A549 (cell line): ENCODE results near the gene DRC7. TPM values are rescaled to one million over a fixed set of nuclear protein-coding genes. Genes with fewer than 3 reads are reported as not detected.

Experiments used
- ATAC-seq, 2 experiments: fragments of 200-7000 bp in 1 of 2; fragments of >200 bp in 1 of 2; cut with Nextera tagmentation in 1 of 2; cut with Tn5 transposase in 1 of 2; 3 replicates each; pipeline versions ENCODE4 v1.8.0 to v1.9.1; 2018 to 2020; ENCODE audit warnings: mild to moderate bottlenecking in 1 of 2, moderate library complexity in 1 of 2
- CTCF ChIA-PET: fragments of 300-600 bp; sonication (Branson Sonifier 250); formaldehyde crosslinking; extraction: SDS; loops from one replicate; lab custom pipeline; 2021; ENCODE audit warnings: antibody characterized with exemption, inconsistent platforms; lab: Yijun Ruan, JAX
- POLR2A ChIA-PET: fragments of 350-600 bp; formaldehyde crosslinking; extraction: SDS; loops from one replicate; lab custom pipeline; 2021; ENCODE audit warnings: antibody characterized with exemption, inconsistent platforms; lab: Yijun Ruan, JAX
- DNase-seq, 2 experiments: peaks; one replicate each; pipeline versions ENCODE4 v3.0.0 to v3.0.0-alpha.2; 2011 to 2016; ENCODE audit warnings: low read depth in 1 of 2, low spot score in 1 of 2
- FAIRE-seq: peaks from 2 replicates; lab custom pipeline; 2011; peaks lifted over from hg19 to GRCh38; lab: Jason Lieb, UNC
- H3K27ac ChIP-seq, 2 experiments: fragments of >200 bp; sonication (Bioruptor Twin); formaldehyde crosslinking; 3 replicates each; pipeline ENCODE4 v1.5.1; 2016 to 2017
- H3K4me1 ChIP-seq: fragments of >200 bp; sonication (Bioruptor Twin); formaldehyde crosslinking; 3 replicates; pipeline ENCODE4 v1.6.1; 2016
- H3K4me2 ChIP-seq: fragments of >200 bp; sonication (Bioruptor Twin); formaldehyde crosslinking; 3 replicates; pipeline ENCODE4 v1.6.1; 2016
- H3K4me3 ChIP-seq: fragments of >200 bp; sonication (Bioruptor Twin); formaldehyde crosslinking; 3 replicates; pipeline ENCODE4 v1.5.1; 2016
- H3K9me3 ChIP-seq: fragments of >200 bp; sonication (Bioruptor Twin); formaldehyde crosslinking; 3 replicates; pipeline ENCODE4 v1.6.1; 2016
- BHLHE40 ChIP-seq: IDR thresholded peaks from 2 replicates; pipeline ENCODE4 v1.6.1; 2012; ENCODE audit warnings: low read depth, low read length, inconsistent platforms
- CBX8 ChIP-seq: fragments of 200-600 bp; sonication (generic); IDR thresholded peaks from 2 replicates; pipeline ENCODE4 v1.6.1; 2016
- CHD2 ChIP-seq: fragments of 150-350 bp; IDR thresholded peaks from 2 replicates; pipeline ENCODE4 v1.6.1; 2014; ENCODE audit warnings: low read length; ENCODE audit not compliant: partially characterized antibody
- EHF ChIP-seq: fragments of 250-450 bp; sonication (Bioruptor Pico); IDR thresholded peaks from 2 replicates; pipeline ENCODE4 v1.5.0; 2020; ENCODE audit warnings: mild to moderate bottlenecking
- ELK1 ChIP-seq: fragments of 150-350 bp; IDR thresholded peaks from 2 replicates; pipeline ENCODE4 v1.6.1; 2014; ENCODE audit warnings: low read depth, mild to moderate bottlenecking, low read length
- ESRRA ChIP-seq: fragments of 150-350 bp; IDR thresholded peaks from 2 replicates; pipeline ENCODE4 v1.6.1; 2014; ENCODE audit warnings: mild to moderate bottlenecking, low read length, borderline replicate concordance
- FOSL2 ChIP-seq, 2 experiments: fragments of 450-650 bp in 1 of 2; fragments of >200 bp in 1 of 2; sonication (Bioruptor Twin) in 1 of 2; formaldehyde crosslinking; IDR thresholded peaks; 2 replicates each; pipeline versions ENCODE4 v1.5.0 to v1.6.1; 2016 to 2020; ENCODE audit warnings: mild to moderate bottlenecking in 1 of 2, moderate library complexity in 1 of 2
- GATA3 ChIP-seq: IDR thresholded peaks from 2 replicates; pipeline ENCODE4 v1.6.1; 2012; ENCODE audit warnings: borderline replicate concordance
- HDAC2 ChIP-seq: fragments of 200-600 bp; sonication (generic); IDR thresholded peaks from 2 replicates; pipeline ENCODE4 v1.6.1; 2016
- HOXB5 ChIP-seq: fragments of 250-450 bp; sonication (Bioruptor Pico); IDR thresholded peaks from 2 replicates; pipeline ENCODE4 v1.5.0; 2020; ENCODE audit warnings: mild to moderate bottlenecking, moderate library complexity
- KDM1A ChIP-seq: fragments of 200-600 bp; sonication (generic); IDR thresholded peaks from 2 replicates; pipeline ENCODE4 v1.6.1; 2016; ENCODE audit warnings: low read depth, mild to moderate bottlenecking
- MAZ ChIP-seq: fragments of 150-350 bp; IDR thresholded peaks from 2 replicates; pipeline ENCODE4 v1.6.1; 2014; ENCODE audit warnings: antibody characterized with exemption, low read depth, low read length, borderline replicate concordance
- MYC ChIP-seq: IDR thresholded peaks from 2 replicates; pipeline ENCODE4 v1.6.1; 2012; ENCODE audit warnings: mild to moderate bottlenecking, inconsistent platforms, low read length, improper control_type of control experiment, borderline replicate concordance
- NFE2L2 ChIP-seq: fragments of 150-350 bp; conservative IDR thresholded peaks from 2 replicates; pipeline ENCODE4 v1.6.1; 2014; ENCODE audit warnings: low read length
- POLR2AphosphoS2 ChIP-seq: conservative IDR thresholded peaks from 2 replicates; pipeline ENCODE4 v1.6.1; 2012; ENCODE audit warnings: low read length, improper control_type of control experiment, inconsistent platforms
- RAD21 ChIP-seq, 2 experiments: fragments of >200 bp in 1 of 2; sonication (Bioruptor Twin) in 1 of 2; formaldehyde crosslinking in 1 of 2; IDR thresholded peaks in 1 of 2; conservative IDR thresholded peaks in 1 of 2; 2 replicates in 1 of 2; 3 replicates in 1 of 2; pipeline ENCODE4 v1.6.1; 2012 to 2018; ENCODE audit warnings: inconsistent platforms in 1 of 2
- REST ChIP-seq: fragments of 200-600 bp; sonication (generic); IDR thresholded peaks from 2 replicates; pipeline ENCODE4 v1.6.1; 2016; ENCODE audit warnings: antibody characterized with exemption, mild to moderate bottlenecking, moderate library complexity
- RFX5 ChIP-seq: fragments of 450-650 bp; IDR thresholded peaks from 2 replicates; pipeline ENCODE4 v1.7.1; 2014; ENCODE audit warnings: antibody characterized with exemption, mild to moderate bottlenecking, moderate library complexity
- RNF2 ChIP-seq: fragments of 200-600 bp; sonication (generic); IDR thresholded peaks from 2 replicates; pipeline ENCODE4 v1.6.1; 2016; ENCODE audit warnings: low read depth, mild to moderate bottlenecking, antibody characterized with exemption, moderate library complexity, borderline replicate concordance
- USF2 ChIP-seq: fragments of 450-650 bp; IDR thresholded peaks from 2 replicates; pipeline ENCODE4 v1.6.1; 2014; ENCODE audit warnings: antibody characterized with exemption
- WGBS: methylation state at CpG from one replicate; pipeline ENCODE4 v1.1.6; 2017; ENCODE audit errors: missing lambda C conversion rate; 5-methylcytosine and 5-hydroxymethylcytosine counted together
- polyA plus RNA-seq, 4 experiments: library from polyadenylated mRNA; depleted of rRNA in 3 of 4; stranded (reverse); fragments of >200 nt; fragmentation: RNase III in 1 of 4; extraction: RNeasy Plus Mini Kit Qiagen cat#74134 plus additional on column Dnase treatment in 1 of 4; gene quantifications; 2 replicates in 3 of 4; 3 replicates in 1 of 4; pipeline ENCODE4 v1.2.3, GENCODE V29; 2011 to 2017
- TF ChIP-seq, protein P1 (sequence below): fragments of 250-450 bp; sonication (Bioruptor Pico); IDR thresholded peaks from 2 replicates; pipeline ENCODE4 v1.5.0; 2020; ENCODE audit warnings: low read depth, mild to moderate bottlenecking, moderate library complexity
- TF ChIP-seq, protein P2 (sequence below): fragments of >200 bp; sonication (Bioruptor Twin); formaldehyde crosslinking; IDR thresholded peaks from 2 replicates; pipeline ENCODE4 v1.6.1; 2016
- TF ChIP-seq, protein P3 (sequence below): IDR thresholded peaks from 2 replicates; pipeline ENCODE4 v1.6.1; 2012
- TF ChIP-seq, protein P4 (sequence below): IDR thresholded peaks from 2 replicates; pipeline ENCODE4 v1.6.1; 2012

DRC7 gene
- polyA plus RNA-seq, 2 of the 4 experiments (the other 2 are of a cell fraction), result 0.10 to 0.28 TPM

- no peak for FAIRE-seq
These were observed 6.1 kb upstream of the DRC7 start for GRCh38 chr16:57688487-57688986.

GRCh38 chr16:57688987-57689761, 5.4 kb upstream of the DRC7 start:
- ChIA-PET POLR2A (no interaction called here), CTCF (interaction anchor here (1.2 to 2.0 kb wide), 6 partner anchors 8 to 114 kb away, joined by 3 to 5 read pairs (median 3); no protein-coding TSS in a partner anchor)
- TF ChIP-seq EHF (CRISPR knock-in tag) (no peak), CBX8 (no peak), BHLHE40 (no peak), MAZ (no peak), KDM1A (no peak), HDAC2 (no peak), USF2 (no peak), REST (no peak), POLR2AphosphoS2 (no peak), ELK1 (no peak), RAD21 (conservative IDR thresholded peaks at IDR 0.05 in 1 of 2, IDR thresholded peaks at IDR 0.05 in 1 of 2) (no peak)
- TF ChIP-seq, protein P1, sequence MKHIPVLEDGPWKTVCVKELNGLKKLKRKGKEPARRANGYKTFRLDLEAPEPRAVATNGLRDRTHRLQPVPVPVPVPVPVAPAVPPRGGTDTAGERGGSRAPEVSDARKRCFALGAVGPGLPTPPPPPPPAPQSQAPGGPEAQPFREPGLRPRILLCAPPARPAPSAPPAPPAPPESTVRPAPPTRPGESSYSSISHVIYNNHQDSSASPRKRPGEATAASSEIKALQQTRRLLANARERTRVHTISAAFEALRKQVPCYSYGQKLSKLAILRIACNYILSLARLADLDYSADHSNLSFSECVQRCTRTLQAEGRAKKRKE (CRISPR knock-in tag), result no peak
- TF ChIP-seq, protein P2, sequence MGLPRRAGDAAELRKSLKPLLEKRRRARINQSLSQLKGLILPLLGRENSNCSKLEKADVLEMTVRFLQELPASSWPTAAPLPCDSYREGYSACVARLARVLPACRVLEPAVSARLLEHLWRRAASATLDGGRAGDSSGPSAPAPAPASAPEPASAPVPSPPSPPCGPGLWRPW, result no peak
- no peaks in the 10 kb centered on the region for H3K9me3 ChIP-seq
- DNase-seq, result no peak
- H3K4me1 ChIP-seq, result peaks cover 12% of the 10 kb centered on the region
- H3K4me2 ChIP-seq, result peak overlapping the region; percentile 25; the same call in 1 of the 3 replicates
- no peak for FAIRE-seq
- ATAC-seq, result peak in 1 of 2 experiments; percentile 38; a peak in 3 of 6 replicates
- H3K4me3 ChIP-seq, result no peak overlapping the region
- WGBS, result 56% methylated on average over 12 of the region's 15 CpGs
- H3K27ac ChIP-seq, result peak overlapping the region; percentile 4 to 54; a peak in 1 of 6 replicates

More at GRCh38 chr16:57688487-57688986, 6.1 kb upstream of the DRC7 start:
- POLR2A ChIA-PET, result no interaction called here
- H3K4me1 ChIP-seq, result peaks cover 12% of the 10 kb centered on the region
- no peak overlapping the region for H3K4me3 ChIP-seq
- no peak for DNase-seq
- WGBS, result 81% methylated on average over 3 of the region's 4 CpGs
- peak overlapping the region; percentile 25; the same call in 1 of the 3 replicates for H3K4me2 ChIP-seq
- TF ChIP-seq NFE2L2 (no peak), ESRRA (no peak), GATA3 (no peak), RFX5 (no peak), MYC (no peak), HOXB5 (CRISPR knock-in tag) (no peak), RAD21 (conservative IDR thresholded peaks at IDR 0.05 in 1 of 2, IDR thresholded peaks at IDR 0.05 in 1 of 2) (no peak), CHD2 (no peak), RNF2 (no peak), FOSL2 (IDR thresholded peaks at IDR 0.05) (no peak), FOSL2 (CRISPR knock-in tag; IDR thresholded peaks at IDR 0.05) (no peak), EHF (CRISPR knock-in tag) (no peak), POLR2AphosphoS2 (no peak)
- TF ChIP-seq, protein P3, sequence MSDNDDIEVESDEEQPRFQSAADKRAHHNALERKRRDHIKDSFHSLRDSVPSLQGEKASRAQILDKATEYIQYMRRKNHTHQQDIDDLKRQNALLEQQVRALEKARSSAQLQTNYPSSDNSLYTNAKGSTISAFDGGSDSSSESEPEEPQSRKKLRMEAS, result no peak
- TF ChIP-seq, protein P4, sequence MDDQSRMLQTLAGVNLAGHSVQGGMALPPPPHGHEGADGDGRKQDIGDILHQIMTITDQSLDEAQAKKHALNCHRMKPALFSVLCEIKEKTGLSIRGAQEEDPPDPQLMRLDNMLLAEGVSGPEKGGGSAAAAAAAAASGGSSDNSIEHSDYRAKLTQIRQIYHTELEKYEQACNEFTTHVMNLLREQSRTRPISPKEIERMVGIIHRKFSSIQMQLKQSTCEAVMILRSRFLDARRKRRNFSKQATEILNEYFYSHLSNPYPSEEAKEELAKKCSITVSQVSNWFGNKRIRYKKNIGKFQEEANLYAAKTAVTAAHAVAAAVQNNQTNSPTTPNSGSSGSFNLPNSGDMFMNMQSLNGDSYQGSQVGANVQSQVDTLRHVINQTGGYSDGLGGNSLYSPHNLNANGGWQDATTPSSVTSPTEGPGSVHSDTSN, result no peak
- TF ChIP-seq, all 56 proteins: peak for 0
- no peaks in the 10 kb centered on the region for H3K9me3 ChIP-seq
- ATAC-seq, result no peak
- CTCF ChIA-PET, result interaction anchor here (1.3 to 2.0 kb wide), 3 partner anchors 7 to 113 kb away, joined by 3 to 5 read pairs (median 4); no protein-coding TSS in a partner anchor
- H3K27ac ChIP-seq, result peak overlapping the region in 1 of 2 experiments; percentile 54; a peak in 1 of 6 replicates
